ELR (cell line): ENCODE results near the gene CALML3.
A peak's percentile ranks its signal among the peaks of the same experiment; 100 is the strongest.
"Not testable (repeated sequence)": the region's sequence is repeated elsewhere in the genome, so short reads cannot be mapped to it uniquely, and the experiment has no call there.

Source experiments
- DNase-seq: peaks from one replicate; pipeline ENCODE4 v3.0.0-alpha.2; 2015; ENCODE audit warnings: low read depth

Gene CALML3

GRCh38 chr10:5553400-5554170, 28.8 kb downstream of the CALML3 start:
- no peak for DNase-seq

GRCh38 chr10:5555021-5555510, 30.3 kb downstream of the CALML3 start:
- DNase-seq: no peak

- DNase-seq: no peak
These were observed 31.1 kb downstream of the CALML3 start for GRCh38 chr10:5555881-5556280.

- DNase-seq: no peak
These were observed 31.8 kb downstream of the CALML3 start for GRCh38 chr10:5556576-5556975.

GRCh38 chr10:5557040-5557721, 32.4 kb downstream of the CALML3 start:
- DNase-seq: no peak

- no peak for DNase-seq
These were observed 33.3 kb downstream of the CALML3 start for GRCh38 chr10:5557799-5558771.

GRCh38 chr10:5559022-5559421, 34.3 kb downstream of the CALML3 start:
- not testable (repeated sequence) for DNase-seq

- DNase-seq: peak; percentile 82
These were observed 34.9 kb downstream of the CALML3 start for GRCh38 chr10:5559642-5560141.

GRCh38 chr10:5560142-5560816, 35.5 kb downstream of the CALML3 start:
- DNase-seq: no peak

GRCh38 chr10:5560817-5561703, 36.3 kb downstream of the CALML3 start:
- no peak for DNase-seq

GRCh38 chr10:5561704-5562645, 37.2 kb downstream of the CALML3 start:
- DNase-seq: no peak

GRCh38 chr10:5563321-5563961, 38.7 kb downstream of the CALML3 start:
- DNase-seq: peak; percentile 77

- peak; percentile 94 for DNase-seq
These were observed 39.3 kb downstream of the CALML3 start for GRCh38 chr10:5563991-5564536.

- peak; percentile 40 for DNase-seq
These were observed 39.9 kb downstream of the CALML3 start for GRCh38 chr10:5564537-5565204.

- no peak for DNase-seq
These were observed 40.4 kb downstream of the CALML3 start for GRCh38 chr10:5565205-5565545.

GRCh38 chr10:5565671-5566581, 41.2 kb downstream of the CALML3 start:
- DNase-seq: peak; percentile 96

- peak; percentile 88 for DNase-seq
These were observed 41.9 kb downstream of the CALML3 start for GRCh38 chr10:5566614-5567013.
